Osteoblast (primary cell): ENCODE measurements around the gene SALL4. TPM values are rescaled to one million over a fixed set of nuclear protein-coding genes. Genes with fewer than 3 reads are reported as not detected.

Source experiments
- DNase-seq: peaks from one replicate; pipeline ENCODE4 v3.0.0; 2011; ENCODE audit warnings: low spot score, mixed read lengths; ENCODE audit not compliant: insufficient read length; ENCODE audit errors: missing footprints
- H2AFZ ChIP-seq: 2 replicates; pipeline ENCODE4 v1.6.0; 2011; ENCODE audit warnings: mild to moderate bottlenecking, low read length
- H3K27ac ChIP-seq: 2 replicates; pipeline ENCODE4 v1.5.1; 2011; ENCODE audit warnings: mild to moderate bottlenecking, low read depth, low read length, moderate library complexity
- H3K27me3 ChIP-seq: 2 replicates; pipeline ENCODE4 v1.6.0; 2012; ENCODE audit warnings: mild to moderate bottlenecking, control low read depth, inconsistent platforms, low read length, moderate library complexity; ENCODE audit not compliant: insufficient read depth
- H3K36me3 ChIP-seq: 2 replicates; pipeline ENCODE4 v1.5.1; 2011; ENCODE audit warnings: mild to moderate bottlenecking, low read length, control low read depth, moderate library complexity; ENCODE audit not compliant: insufficient read depth
- H3K4me1 ChIP-seq: 2 replicates; pipeline ENCODE4 v1.5.1; 2011; ENCODE audit warnings: mild to moderate bottlenecking, low read length, control low read depth, moderate library complexity; ENCODE audit not compliant: insufficient read depth
- H3K4me2 ChIP-seq: 2 replicates; pipeline ENCODE4 v1.6.0; 2011; ENCODE audit warnings: mild to moderate bottlenecking, low read length; ENCODE audit not compliant: insufficient read depth
- H3K4me3 ChIP-seq: fragments of 200-600 bp; sonication (generic); 3 replicates; pipeline ENCODE4 v1.5.1; 2012; ENCODE audit warnings: mild to moderate bottlenecking, low read length, inconsistent platforms; ENCODE audit not compliant: insufficient read depth
- H3K79me2 ChIP-seq: 2 replicates; pipeline ENCODE4 v1.6.0; 2012; ENCODE audit warnings: mild to moderate bottlenecking, low read length, control low read depth, inconsistent platforms; ENCODE audit not compliant: insufficient read depth
- H3K9me3 ChIP-seq: 2 replicates; pipeline ENCODE4 v1.5.1; 2011; ENCODE audit warnings: low read depth, low read length, control low read depth
- H4K20me1 ChIP-seq: 2 replicates; pipeline ENCODE4 v1.6.0; 2012; ENCODE audit warnings: mild to moderate bottlenecking, low read length, control low read depth; ENCODE audit not compliant: insufficient read depth
- CTCF ChIP-seq: IDR thresholded peaks from 2 replicates; pipeline ENCODE4 v1.5.1; 2011; ENCODE audit warnings: mild to moderate bottlenecking, low read depth, low read length, moderate library complexity; ENCODE audit errors: extremely low read depth
- total RNA-seq: library from RNA; depleted of rRNA; stranded (reverse); fragments of >200 nt; gene quantifications from 2 replicates; pipeline ENCODE4 v1.2.3, GENCODE V29; 2012

SALL4 gene
- total RNA-seq, 1 donor, result 3.3 TPM

DNA sequence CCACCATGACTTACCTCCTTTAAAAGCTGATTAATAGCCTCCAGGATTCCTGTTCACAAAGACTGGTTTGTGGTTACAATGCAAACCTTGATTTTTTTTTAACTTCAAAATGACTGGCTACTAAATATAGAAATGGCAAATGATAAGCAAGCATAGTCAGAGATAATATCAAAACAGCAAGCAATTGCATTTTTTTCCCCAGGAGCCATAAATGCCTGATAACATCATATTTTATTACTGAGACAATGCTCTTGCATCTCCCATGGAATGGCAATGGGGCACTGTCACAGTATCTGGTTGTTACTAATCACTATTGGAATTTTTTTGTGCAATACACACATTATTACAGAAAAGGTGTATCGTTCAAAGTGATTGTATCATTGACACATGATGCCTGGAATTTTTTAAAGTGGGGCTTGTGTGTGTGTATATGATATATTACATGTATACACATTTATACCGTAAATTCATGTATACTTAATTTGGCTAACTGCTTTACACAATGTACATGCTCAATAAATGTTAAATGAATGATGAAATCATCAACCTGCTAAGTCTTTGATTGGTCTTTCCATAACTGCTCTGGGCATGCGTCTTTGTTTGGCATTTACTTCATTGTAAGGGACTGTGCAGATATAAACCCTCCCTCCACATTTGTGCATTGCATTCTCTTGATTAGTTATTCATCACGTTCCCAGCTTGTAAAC, 980 bp upstream of the SALL4 start:
- Histone ChIP-seq H3K36me3 (no peaks in the 10 kb centered on the region), H4K20me1 (no peaks in the 10 kb centered on the region), H3K9me3 (no peaks in the 10 kb centered on the region), H3K4me2 (no peak overlapping the region), H3K27ac (no peak overlapping the region), H3K4me1 (peaks cover 13% of the 10 kb centered on the region), H3K79me2 (no peaks in the 10 kb centered on the region), H3K4me3 (no peak overlapping the region), H3K27me3 (peaks cover 36% of the 10 kb centered on the region), H2AFZ (no peak overlapping the region)
- TF ChIP-seq CTCF, result no peak
- peak; percentile 87 for DNase-seq

GRCh38 chr20:51801823-51802123, 548 bp downstream of the SALL4 start:
- peaks cover 13% of the 10 kb centered on the region for H3K4me1 ChIP-seq
- peak overlapping the region; percentile 75 for H3K4me3 ChIP-seq
- no peak overlapping the region for H3K27ac ChIP-seq
- no peaks in the 10 kb centered on the region for H4K20me1 ChIP-seq
- H3K36me3 ChIP-seq, result no peaks in the 10 kb centered on the region
- no peaks in the 10 kb centered on the region for H3K9me3 ChIP-seq
- H3K79me2 ChIP-seq, result no peaks in the 10 kb centered on the region
- peak overlapping the region; percentile 96 for H3K4me2 ChIP-seq
- DNase-seq, result no peak
- H2AFZ ChIP-seq, result no peak overlapping the region
- no peak for TF ChIP-seq CTCF
- peaks cover 42% of the 10 kb centered on the region for H3K27me3 ChIP-seq

- peak overlapping the region; percentile 75 for H3K4me3 ChIP-seq
- peak overlapping the region; percentile 94 for H2AFZ ChIP-seq
- peak; percentile 9 for TF ChIP-seq CTCF
- H4K20me1 ChIP-seq, result no peaks in the 10 kb centered on the region
- no peaks in the 10 kb centered on the region for H3K9me3 ChIP-seq
- peak; percentile 90 for DNase-seq
- H3K27me3 ChIP-seq, result peaks cover 42% of the 10 kb centered on the region
- H3K36me3 ChIP-seq, result no peaks in the 10 kb centered on the region
- H3K4me1 ChIP-seq, result peaks cover 13% of the 10 kb centered on the region
- H3K79me2 ChIP-seq, result no peaks in the 10 kb centered on the region
- H3K4me2 ChIP-seq, result peak overlapping the region; percentile 96
- H3K27ac ChIP-seq, result no peak overlapping the region
These were observed 1.0 kb downstream of the SALL4 start for GRCh38 chr20:51801122-51801822.

GRCh38 chr20:51800872-51801121, 1.5 kb downstream of the SALL4 start:
- Histone ChIP-seq H4K20me1 (no peaks in the 10 kb centered on the region), H3K4me2 (peak overlapping the region; percentile 96), H2AFZ (peak overlapping the region; percentile 94), H3K36me3 (no peaks in the 10 kb centered on the region), H3K9me3 (no peaks in the 10 kb centered on the region), H3K27me3 (peaks cover 42% of the 10 kb centered on the region), H3K27ac (no peak overlapping the region), H3K4me3 (peak overlapping the region; percentile 75), H3K79me2 (no peaks in the 10 kb centered on the region), H3K4me1 (peaks cover 13% of the 10 kb centered on the region)
- DNase-seq, result peak; percentile 85
- TF ChIP-seq CTCF, result no peak
